Measurements from ENCODE around the gene TCEAL3.

DNA sequence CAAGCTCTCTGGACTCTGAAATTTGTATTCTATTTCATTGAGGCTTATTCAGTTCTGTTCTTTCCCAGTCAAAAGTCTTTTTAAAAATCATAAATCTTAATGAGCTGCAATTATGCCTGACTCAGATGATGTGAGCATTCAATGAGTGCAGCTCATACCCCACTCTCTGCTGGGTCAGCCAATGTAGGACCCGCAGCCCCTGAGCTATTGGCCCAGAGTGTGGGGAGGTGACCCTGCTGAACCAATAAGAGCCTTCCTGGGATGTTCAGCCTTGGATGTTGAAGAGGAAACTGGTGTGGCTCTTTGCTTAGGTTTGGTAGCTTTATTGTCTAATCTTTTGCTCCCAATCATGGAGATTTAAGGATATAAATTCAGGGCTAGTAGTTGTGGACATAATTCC lies 34.6 kb upstream of the TCEAL3 start:
- TF ChIP-seq CTCF (IDR thresholded peaks at IDR 0.05) (no peak), POLR2A (IDR thresholded peaks at IDR 0.05) (no peak)

Data from lower leg skin (tissue), 3 donors.